Activated T-cell treated with anti-CD3 and anti-CD28 coated beads, Interleukin-2, amount 50 U/mL, for 72 hours (primary cell): Measurements from ENCODE around the gene MYH6. TPM values are rescaled to one million over a fixed set of nuclear protein-coding genes. Genes with fewer than 3 reads are reported as not detected.
A peak's percentile ranks its signal among the peaks of the same experiment; 100 is the strongest.

ENCODE experiments used
- ATAC-seq, 2 donors: fragments of 150-1000 bp; cut with Tn5 transposase; replicated peaks in 1 of 2; 2 replicates each; pipeline ENCODE4 v1.10.0; 2021; ENCODE audit warnings: moderate library complexity in 2 of 2, mild to moderate bottlenecking in 1 of 2
- DNase-seq, 2 donors: peaks; one replicate each; pipeline ENCODE4 v3.0.0; 2021 to 2022; ENCODE audit warnings: mixed read lengths in 1 of 2
- H3K27ac Mint-ChIP-seq: one replicate; pipeline ENCODE4 v1.8.0; 2022; ENCODE audit warnings: mild to moderate bottlenecking, moderate library complexity, mixed read lengths
- H3K27me3 Mint-ChIP-seq: one replicate; pipeline ENCODE4 v1.8.0; 2022; ENCODE audit warnings: low read depth, mixed read lengths
- H3K36me3 Mint-ChIP-seq, 2 donors: one replicate each; pipeline ENCODE4 v1.8.0; 2022; ENCODE audit warnings: mixed read lengths in 2 of 2, mild to moderate bottlenecking in 1 of 2; ENCODE audit not compliant: insufficient read depth in 2 of 2
- H3K4me1 Mint-ChIP-seq: one replicate; pipeline ENCODE4 v1.8.0; 2022; ENCODE audit warnings: low read depth, mixed read lengths
- H3K4me3 Mint-ChIP-seq, 2 donors: one replicate each; pipeline ENCODE4 v1.8.0; 2022; ENCODE audit warnings: mild to moderate bottlenecking in 2 of 2, mixed read lengths in 2 of 2, moderate library complexity in 2 of 2
- H3K9me3 Mint-ChIP-seq, 2 donors: one replicate each; pipeline ENCODE4 v1.8.0; 2022; ENCODE audit warnings: mixed read lengths in 2 of 2
- total RNA-seq, 2 donors: library from RNA; stranded (reverse); gene quantifications; one replicate each; pipeline ENCODE4 v1.2.3, GENCODE V29; 2022

MYH6 gene
- total RNA-seq, 2 donors from 2014 or later = 0.65 to 2.1 TPM

GRCh38 chr14:23380197-23380914 lies 27.7 kb downstream of the MYH6 start:
- Mint-ChIP-seq H3K4me3 (no peak overlapping the region), H3K9me3 (no peaks in the 10 kb centered on the region), H3K27me3 (no peaks in the 10 kb centered on the region), H3K36me3 (no peaks in the 10 kb centered on the region), H3K4me1 (no peaks in the 10 kb centered on the region), H3K27ac (no peak overlapping the region)
- ATAC-seq (peak; percentile 6 to 28), DNase-seq (no peak)

DNA sequence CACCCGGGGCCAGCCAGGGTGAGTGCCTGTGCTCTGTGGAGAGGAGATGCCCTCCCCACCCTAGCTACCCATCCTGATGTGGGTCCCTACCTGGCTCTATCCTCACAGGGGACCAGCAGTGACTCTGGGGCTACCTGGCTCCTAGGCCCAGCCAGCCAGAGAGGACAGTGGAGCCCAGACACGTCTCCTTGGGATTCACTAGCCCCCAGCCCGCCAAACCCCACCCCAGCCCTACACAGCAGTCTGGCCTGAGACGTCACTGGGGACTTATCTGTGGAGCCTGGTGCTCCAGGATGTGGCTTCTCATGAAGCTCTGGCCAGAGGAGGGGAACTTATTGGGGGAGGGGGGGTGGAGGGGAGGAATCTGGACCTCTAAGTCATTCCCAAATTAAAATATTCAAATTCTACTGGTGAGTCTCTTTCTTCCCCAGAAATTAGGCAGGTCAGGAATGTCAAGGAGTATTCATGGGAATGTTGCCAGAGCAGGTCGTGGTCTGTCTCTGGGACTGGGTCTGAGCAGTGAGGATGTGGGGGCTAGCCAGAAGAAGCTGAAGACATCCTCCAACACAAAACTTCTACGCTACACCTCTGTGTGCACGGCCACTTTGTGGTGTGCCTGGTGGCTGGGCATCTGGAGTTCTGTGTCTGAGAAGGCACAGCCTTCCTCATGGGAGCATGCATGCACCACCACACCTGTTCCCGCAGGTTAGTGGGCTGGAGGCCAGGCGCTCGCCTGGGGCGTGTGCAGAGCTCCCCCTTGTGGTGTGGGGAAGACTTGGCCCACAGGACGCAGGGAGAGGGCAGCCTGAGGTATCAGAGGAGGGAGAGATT lies 28.5 kb downstream of the MYH6 start:
- Mint-ChIP-seq H3K9me3 (no peaks in the 10 kb centered on the region), H3K27me3 (no peaks in the 10 kb centered on the region), H3K27ac (no peak overlapping the region), H3K4me1 (no peaks in the 10 kb centered on the region), H3K4me3 (no peak overlapping the region), H3K36me3 (no peaks in the 10 kb centered on the region)
- peak; percentile 72 for DNase-seq
- ATAC-seq = peak; percentile 81 to 84

DNA sequence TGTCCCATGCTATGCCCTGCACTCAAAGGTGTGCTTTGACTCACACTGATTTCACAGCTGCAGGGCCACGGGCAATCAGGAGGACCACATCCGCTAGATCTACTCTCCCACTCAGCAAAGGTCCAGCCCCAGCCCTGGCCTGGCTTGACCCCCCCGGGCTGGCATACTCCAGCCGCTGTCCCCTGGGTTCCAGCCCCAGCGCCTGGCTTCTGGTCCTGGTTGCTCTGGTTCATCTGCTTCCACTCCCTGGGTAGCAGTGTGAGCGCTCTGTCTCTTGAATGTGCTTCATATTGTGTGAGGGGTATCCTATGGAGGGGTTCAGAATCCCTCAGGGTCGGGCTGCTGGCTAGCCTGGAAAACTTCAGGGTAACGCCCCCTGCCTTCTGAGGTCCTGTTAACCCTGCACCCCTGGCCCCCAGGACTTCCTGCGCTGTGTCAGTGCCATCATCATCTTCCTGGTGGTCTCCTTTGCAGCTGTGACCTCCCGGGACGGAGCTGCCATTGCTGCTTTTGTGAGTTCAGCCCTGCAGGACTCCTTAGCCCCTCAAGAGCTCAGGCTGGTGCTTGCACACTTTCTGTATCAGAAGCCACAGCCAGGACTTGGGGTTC lies 29.4 kb downstream of the MYH6 start:
- no peak overlapping the region for H3K27ac Mint-ChIP-seq
- H3K27me3 Mint-ChIP-seq = no peaks in the 10 kb centered on the region
- no peaks in the 10 kb centered on the region for H3K36me3 Mint-ChIP-seq
- no peak overlapping the region for H3K4me3 Mint-ChIP-seq
- no peaks in the 10 kb centered on the region for H3K9me3 Mint-ChIP-seq
- ATAC-seq (no peak), DNase-seq (no peak)
- H3K4me1 Mint-ChIP-seq = no peaks in the 10 kb centered on the region

GRCh38 chr14:23377573-23378563 lies 30.2 kb downstream of the MYH6 start:
- no peaks in the 10 kb centered on the region for H3K9me3 Mint-ChIP-seq

GRCh38 chr14:23377198-23377550 lies 30.9 kb downstream of the MYH6 start:
- Mint-ChIP-seq H3K9me3 (no peaks in the 10 kb centered on the region), H3K27ac (no peak overlapping the region), H3K4me1 (no peaks in the 10 kb centered on the region), H3K27me3 (no peaks in the 10 kb centered on the region), H3K4me3 (no peak overlapping the region), H3K36me3 (no peaks in the 10 kb centered on the region)
- ATAC-seq (no peak), DNase-seq (no peak)

More at GRCh38 chr14:23377573-23378563, 30.2 kb downstream of the MYH6 start:
- ATAC-seq = no peak
- Mint-ChIP-seq H3K36me3 (no peaks in the 10 kb centered on the region), H3K27ac (no peak overlapping the region), H3K27me3 (no peaks in the 10 kb centered on the region), H3K4me1 (no peaks in the 10 kb centered on the region), H3K4me3 (no peak overlapping the region)
- DNase-seq = no peak

- Mint-ChIP-seq H3K27me3 (no peaks in the 10 kb centered on the region), H3K27ac (no peak within 1 kb of the TSS), H3K9me3 (no peaks in the 10 kb centered on the region), H3K36me3 (no peaks in the 10 kb centered on the region), H3K4me3 (no peak within 1 kb of the TSS), H3K4me1 (no peaks in the 10 kb centered on the region)
- ATAC-seq (no peak), DNase-seq (no peak)
Measured at GRCh38 chr14:23376482-23377197, 31.4 kb downstream of the MYH6 start, which contains the start of gene CMTM5. Gene CMTM5, plus strand, starts transcription at chr14:23377046. Its CDS starts 206 bp downstream, at chr14:23377252.

DNA sequence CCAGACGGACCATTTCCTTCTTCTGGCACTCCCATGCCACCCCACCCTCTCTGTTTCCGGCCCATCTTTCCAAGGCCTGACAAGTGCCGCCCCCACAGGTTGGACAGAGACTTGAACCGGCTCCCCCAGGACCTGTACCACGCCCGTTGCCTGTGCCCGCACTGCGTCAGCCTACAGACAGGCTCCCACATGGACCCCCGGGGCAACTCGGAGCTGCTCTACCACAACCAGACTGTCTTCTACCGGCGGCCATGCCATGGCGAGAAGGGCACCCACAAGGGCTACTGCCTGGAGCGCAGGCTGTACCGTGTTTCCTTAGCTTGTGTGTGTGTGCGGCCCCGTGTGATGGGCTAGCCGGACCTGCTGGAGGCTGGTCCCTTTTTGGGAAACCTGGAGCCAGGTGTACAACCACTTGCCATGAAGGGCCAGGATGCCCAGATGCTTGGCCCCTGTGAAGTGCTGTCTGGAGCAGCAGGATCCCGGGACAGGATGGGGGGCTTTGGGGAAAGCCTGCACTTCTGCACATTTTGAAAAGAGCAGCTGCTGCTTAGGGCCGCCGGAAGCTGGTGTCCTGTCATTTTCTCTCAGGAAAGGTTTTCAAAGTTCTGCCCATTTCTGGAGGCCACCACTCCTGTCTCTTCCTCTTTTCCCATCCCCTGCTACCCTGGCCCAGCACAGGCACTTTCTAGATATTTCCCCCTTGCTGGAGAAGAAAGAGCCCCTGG lies 32.4 kb downstream of the MYH6 start:
- no peak overlapping the region for H3K27ac Mint-ChIP-seq
- ATAC-seq = no peak
- no peaks in the 10 kb centered on the region for H3K9me3 Mint-ChIP-seq
- DNase-seq = no peak
- H3K4me3 Mint-ChIP-seq = no peak overlapping the region
- no peaks in the 10 kb centered on the region for H3K36me3 Mint-ChIP-seq
- H3K4me1 Mint-ChIP-seq = no peaks in the 10 kb centered on the region
- H3K27me3 Mint-ChIP-seq = no peaks in the 10 kb centered on the region

- H3K27ac Mint-ChIP-seq = no peak overlapping the region
- DNase-seq = no peak
- H3K4me3 Mint-ChIP-seq = no peak overlapping the region
Measured at GRCh38 chr14:23373041-23373440, 35.0 kb downstream of the MYH6 start.

DNA sequence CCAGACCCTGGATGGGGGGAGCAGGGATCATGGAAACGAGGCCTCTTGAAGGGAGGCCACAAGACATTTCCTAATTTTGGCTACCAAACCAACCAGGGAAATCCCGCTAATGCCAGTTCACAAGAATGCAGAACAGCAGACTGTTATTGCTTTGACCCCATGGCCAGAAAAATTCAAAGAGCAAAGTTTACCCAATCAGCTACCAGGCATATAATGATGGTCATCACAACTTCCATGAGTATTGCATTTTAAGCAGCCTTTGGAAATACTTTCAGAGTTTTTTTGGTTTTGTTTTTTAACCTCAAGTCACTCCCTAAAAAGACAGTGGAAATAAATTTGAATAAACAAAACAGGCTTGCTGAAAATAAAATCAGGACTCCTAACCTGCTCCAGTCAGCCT lies 35.6 kb downstream of the MYH6 start, which contains the start of gene IL25:
Gene IL25 (plus strand): TSS at position 301 of the 400 bp plus-strand sequence.
- Mint-ChIP-seq H3K27me3 (peaks cover 13% of the 10 kb centered on the region), H3K27ac (no peak within 1 kb of the TSS), H3K36me3 (no peaks in the 10 kb centered on the region), H3K4me1 (no peaks in the 10 kb centered on the region), H3K9me3 (no peaks in the 10 kb centered on the region), H3K4me3 (no peak within 1 kb of the TSS)
- DNase-seq = no peak
- no peak for ATAC-seq

More at GRCh38 chr14:23373041-23373440, 35.0 kb downstream of the MYH6 start:
- Mint-ChIP-seq H3K4me1 (no peaks in the 10 kb centered on the region), H3K27me3 (peaks cover 8% of the 10 kb centered on the region), H3K36me3 (no peaks in the 10 kb centered on the region), H3K9me3 (no peaks in the 10 kb centered on the region)
- ATAC-seq = no peak

DNA sequence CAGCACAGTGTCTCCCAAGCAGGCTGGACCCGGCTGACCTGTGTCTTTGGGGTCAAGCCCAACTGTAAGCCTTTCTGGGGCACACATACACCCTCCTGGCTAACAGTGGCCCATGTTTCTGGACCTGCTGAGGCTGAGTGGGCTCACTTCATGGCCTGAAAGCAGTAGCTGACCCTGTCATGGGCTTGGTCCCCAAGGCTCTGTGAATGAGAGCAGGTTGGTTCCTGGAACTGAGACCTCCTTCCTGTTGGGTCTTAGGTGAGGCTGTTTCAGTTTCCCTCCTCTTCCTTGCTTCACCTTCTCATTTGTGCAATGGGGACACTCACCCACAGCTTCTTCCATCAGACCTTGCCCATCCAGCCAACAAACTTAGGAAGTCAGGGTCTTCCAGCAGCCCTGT lies 36.2 kb downstream of the MYH6 start:
- H3K27ac Mint-ChIP-seq = no peak overlapping the region
- peaks cover 19% of the 10 kb centered on the region for H3K27me3 Mint-ChIP-seq
- no peak for ATAC-seq
- no peaks in the 10 kb centered on the region for H3K4me1 Mint-ChIP-seq
- H3K9me3 Mint-ChIP-seq = no peaks in the 10 kb centered on the region
- H3K36me3 Mint-ChIP-seq = no peaks in the 10 kb centered on the region
- DNase-seq = no peak
- H3K4me3 Mint-ChIP-seq = no peak overlapping the region

DNA sequence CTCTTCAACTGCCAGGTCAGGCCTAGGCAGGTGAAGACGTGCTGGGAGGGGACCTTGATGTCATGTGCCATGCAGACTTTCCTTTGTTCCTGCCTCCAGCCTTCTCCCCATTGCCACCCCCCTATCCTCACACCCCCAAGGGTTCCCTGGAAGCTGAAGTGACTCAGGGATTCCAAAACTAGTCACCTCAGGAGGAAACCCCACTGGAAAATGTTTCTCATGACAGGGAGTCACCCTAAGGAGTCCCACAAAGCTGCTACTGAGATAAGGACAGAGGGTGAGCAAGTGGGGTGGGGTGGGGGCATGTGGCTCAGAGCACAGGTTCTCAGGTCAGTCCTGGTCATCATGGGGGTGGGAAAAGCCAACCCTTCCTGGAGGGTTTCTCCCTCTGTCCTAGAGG lies 37.9 kb downstream of the MYH6 start:
- Mint-ChIP-seq H3K27me3 (peaks cover 24% of the 10 kb centered on the region), H3K4me3 (no peak overlapping the region)

More for the DNA sequence above, 37.9 kb downstream of the MYH6 start:
- Mint-ChIP-seq H3K9me3 (no peaks in the 10 kb centered on the region), H3K4me1 (no peaks in the 10 kb centered on the region), H3K36me3 (no peaks in the 10 kb centered on the region), H3K27ac (no peak overlapping the region)
- ATAC-seq = no peak
- DNase-seq = no peak
